Activated CD8-positive, alpha-beta memory T cell treated with anti-CD3 and anti-CD28 coated beads for 48 hours (primary cell): Measurements from ENCODE around the gene RARA.

Source experiments
- DNase-seq, 3 experiments: peaks; one replicate each; pipeline ENCODE4 v3.0.0-alpha.2; 2020; ENCODE audit warnings: low read depth in 2 of 3, low spot score in 2 of 3

Gene RARA

GRCh38 chr17:40344421-40345160 is 35.6 kb downstream of the RARA start:
- DNase-seq = no peak

- DNase-seq = no peak
These were observed 36.4 kb downstream of the RARA start for GRCh38 chr17:40345161-40345993.

- DNase-seq = no peak
These were observed 37.2 kb downstream of the RARA start for GRCh38 chr17:40345994-40346764.

GRCh38 chr17:40346765-40347158 is 37.8 kb downstream of the RARA start:
- no peak for DNase-seq

- DNase-seq = no peak
These were observed 38.5 kb downstream of the RARA start for GRCh38 chr17:40347319-40348135.

- DNase-seq = no peak
These were observed 39.1 kb downstream of the RARA start for GRCh38 chr17:40348136-40348504.

GRCh38 chr17:40348562-40349476 is 39.8 kb downstream of the RARA start:
- no peak for DNase-seq

- no peak for DNase-seq
These were observed 40.5 kb downstream of the RARA start for GRCh38 chr17:40349477-40349894.

- DNase-seq = no peak
These were observed 41.1 kb downstream of the RARA start for GRCh38 chr17:40349895-40350688.

- DNase-seq = no peak
These were observed 41.8 kb downstream of the RARA start for GRCh38 chr17:40350689-40351358.

- no peak for DNase-seq
These were observed 42.6 kb downstream of the RARA start for GRCh38 chr17:40351359-40352236.

- no peak for DNase-seq
These were observed 43.3 kb downstream of the RARA start for GRCh38 chr17:40352237-40352778.

- DNase-seq = no peak
These were observed 43.9 kb downstream of the RARA start for GRCh38 chr17:40352779-40353394.

- no peak for DNase-seq
These were observed 45.5 kb downstream of the RARA start for GRCh38 chr17:40354221-40355122.

- DNase-seq = peak; percentile 60 to 80 (median 78)
These were observed 46.3 kb downstream of the RARA start for GRCh38 chr17:40355123-40355803.
